Stimulated activated CD8-positive, alpha-beta memory T cell treated with anti-CD3 and anti-CD28 coated beads, Interleukin-7, amount 100 ng/mL, for 48 hours (primary cell): ENCODE measurements around the gene CSTF2T.

Experiments
- DNase-seq, 2 donors: peaks; one replicate each; pipeline ENCODE4 v3.0.0-alpha.2; 2020; ENCODE audit warnings: low read depth in 1 of 2; ENCODE audit errors: extremely low read depth in 1 of 2

The CSTF2T gene

GRCh38 chr10:51699475-51700227 is at the start of gene CSTF2T:
Gene CSTF2T (minus strand): TSS chr10:51699595. CDS start chr10:51699549, 46 bp downstream.
- peak; percentile 74 to 87 for DNase-seq

GRCh38 chr10:51748959-51749358 is 49.6 kb upstream of the CSTF2T start:
- DNase-seq: no peak

GRCh38 chr10:51747216-51747615 is 47.8 kb upstream of the CSTF2T start:
- no peak for DNase-seq

GRCh38 chr10:51745397-51745796 is 46.0 kb upstream of the CSTF2T start:
- DNase-seq: no peak

- no peak for DNase-seq
Measured at GRCh38 chr10:51744235-51745000, 45.0 kb upstream of the CSTF2T start.

- DNase-seq: no peak
Measured at GRCh38 chr10:51743146-51743545, 43.8 kb upstream of the CSTF2T start.

GRCh38 chr10:51733057-51733456 is 33.7 kb upstream of the CSTF2T start:
- DNase-seq: no peak

GRCh38 chr10:51729822-51730555 is 30.6 kb upstream of the CSTF2T start:
- DNase-seq: no peak

GRCh38 chr10:51724038-51724437 is 24.6 kb upstream of the CSTF2T start:
- DNase-seq: no peak

- no peak for DNase-seq
Measured at GRCh38 chr10:51718804-51719291, 19.5 kb upstream of the CSTF2T start.

GRCh38 chr10:51716981-51717380 is 17.6 kb upstream of the CSTF2T start:
- DNase-seq: no peak

- no peak for DNase-seq
Measured at GRCh38 chr10:51711519-51711891, 12.1 kb upstream of the CSTF2T start.

GRCh38 chr10:51709324-51709972 is 10.1 kb upstream of the CSTF2T start:
- no peak for DNase-seq

- DNase-seq: no peak
Measured at GRCh38 chr10:51708609-51709008, 9.2 kb upstream of the CSTF2T start.

- no peak for DNase-seq
Measured at GRCh38 chr10:51707821-51708424, 8.5 kb upstream of the CSTF2T start.

GRCh38 chr10:51707392-51707791 is 8.0 kb upstream of the CSTF2T start:
- no peak for DNase-seq

GRCh38 chr10:51706225-51706624 is 6.8 kb upstream of the CSTF2T start:
- no peak for DNase-seq

- no peak for DNase-seq
Measured at GRCh38 chr10:51705774-51706173, 6.4 kb upstream of the CSTF2T start.

- DNase-seq: no peak
Measured at GRCh38 chr10:51700228-51700817, 928 bp upstream of the CSTF2T start.

GRCh38 chr10:51699145-51699474 is 285 bp downstream of the CSTF2T start:
- DNase-seq: peak in 1 of 2 donors; percentile 4
